GM18526 (cell line): ENCODE measurements around the gene ZIC4.

Experiments
- POLR2A ChIP-seq: IDR thresholded peaks from 3 replicates; pipeline ENCODE4 v1.6.1; 2011; ENCODE audit not compliant: insufficient read length; ENCODE audit errors: extremely low read depth

The ZIC4 gene

DNA sequence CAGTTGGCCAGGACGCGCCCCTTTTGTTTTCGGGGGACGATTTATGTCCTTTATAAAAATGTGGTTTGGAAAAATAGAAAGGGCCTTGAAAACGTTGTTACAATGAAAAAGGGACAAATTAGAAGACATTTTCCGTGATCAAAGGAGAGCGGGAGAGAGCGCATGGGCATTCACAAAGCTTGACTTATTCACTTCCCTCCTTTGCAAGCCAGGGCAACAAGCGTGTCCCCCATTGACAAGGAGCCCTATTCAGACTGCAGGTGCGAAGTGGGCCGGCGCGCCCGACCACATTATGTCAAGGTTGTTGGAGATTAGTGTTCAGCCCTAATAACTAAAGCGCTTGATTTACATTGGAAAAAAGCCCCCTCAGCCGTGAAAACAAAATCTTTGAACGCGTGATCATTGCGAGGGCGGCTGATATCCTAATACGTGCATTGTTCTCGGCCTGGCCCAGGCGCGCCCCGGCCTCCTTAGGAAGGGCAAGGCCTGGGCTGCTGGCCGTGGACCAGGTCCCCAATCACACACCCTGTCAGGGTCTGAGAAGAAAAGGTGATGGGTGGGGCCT lies 25.9 kb downstream of the ZIC4 start:
- no peak for TF ChIP-seq POLR2A

DNA sequence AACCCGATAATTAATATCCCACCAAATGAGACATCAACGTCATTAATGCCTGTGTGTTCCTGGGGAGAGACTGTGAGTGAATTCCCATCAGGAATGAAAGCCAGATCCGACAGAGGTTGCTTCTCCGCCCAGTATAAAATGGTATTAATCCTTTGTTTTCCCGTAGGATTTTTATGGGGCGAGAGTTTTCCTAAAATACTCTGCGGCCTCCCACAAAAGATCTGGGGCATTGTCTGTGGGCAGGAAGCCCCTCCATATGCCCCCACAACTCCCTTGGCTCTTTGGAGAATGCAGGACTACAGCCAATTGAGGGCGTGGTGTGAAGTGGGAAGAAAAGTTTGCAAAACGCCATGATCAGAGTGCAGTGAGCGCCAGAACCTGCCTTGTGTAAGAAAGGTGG lies 26.7 kb downstream of the ZIC4 start:
- TF ChIP-seq POLR2A: no peak

DNA sequence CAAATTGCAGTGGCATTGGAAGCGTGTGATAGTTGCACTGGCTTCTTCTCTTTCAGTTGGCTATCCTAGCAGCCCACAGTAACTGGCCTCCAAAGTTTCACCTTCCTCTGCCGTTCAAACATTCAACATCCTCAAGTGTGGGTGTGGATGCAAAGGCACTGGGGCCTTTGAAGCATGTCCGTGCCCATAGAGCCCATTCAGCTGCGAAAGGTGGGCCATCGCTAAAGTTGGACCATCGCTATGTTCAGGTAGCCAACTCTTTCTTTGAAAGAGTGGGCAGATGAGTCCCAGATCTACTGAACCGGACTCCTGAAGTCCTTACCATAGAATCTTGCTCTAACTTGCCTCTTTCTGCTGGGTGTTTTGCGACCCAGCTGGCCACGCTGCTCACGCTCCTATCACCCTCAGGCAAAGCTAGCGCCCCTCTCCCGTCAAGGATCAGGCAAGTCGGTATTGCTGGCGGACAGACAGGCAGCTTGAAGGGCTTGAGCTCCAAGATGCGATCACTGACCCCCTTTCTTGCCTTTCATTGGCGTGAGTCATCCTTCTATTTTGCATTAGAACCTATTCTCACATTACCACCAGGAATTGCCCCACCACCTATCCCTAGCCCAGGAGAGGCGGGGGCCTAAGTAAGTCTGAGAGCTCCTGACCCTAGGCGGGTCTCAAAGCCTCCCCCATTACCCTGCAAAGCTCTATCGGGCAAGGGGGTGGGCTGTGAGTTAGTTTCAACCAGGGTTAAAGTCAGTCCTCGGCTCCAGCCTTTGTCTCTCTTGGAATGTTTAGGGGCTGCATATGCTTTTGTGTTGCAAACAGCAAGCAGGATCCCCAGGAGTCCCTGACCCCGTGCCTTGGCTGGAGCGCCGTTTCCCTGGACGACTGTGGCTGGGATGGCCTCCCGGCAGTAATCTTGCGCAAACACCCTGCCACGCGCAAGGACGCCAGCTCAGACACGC lies 28.7 kb downstream of the ZIC4 start:
- no peak for TF ChIP-seq POLR2A

- no peak for TF ChIP-seq POLR2A
Measured at GRCh38 chr3:147373301-147373700, 33.0 kb downstream of the ZIC4 start.

GRCh38 chr3:147372525-147373027 lies 33.8 kb downstream of the ZIC4 start:
- TF ChIP-seq POLR2A: no peak

DNA sequence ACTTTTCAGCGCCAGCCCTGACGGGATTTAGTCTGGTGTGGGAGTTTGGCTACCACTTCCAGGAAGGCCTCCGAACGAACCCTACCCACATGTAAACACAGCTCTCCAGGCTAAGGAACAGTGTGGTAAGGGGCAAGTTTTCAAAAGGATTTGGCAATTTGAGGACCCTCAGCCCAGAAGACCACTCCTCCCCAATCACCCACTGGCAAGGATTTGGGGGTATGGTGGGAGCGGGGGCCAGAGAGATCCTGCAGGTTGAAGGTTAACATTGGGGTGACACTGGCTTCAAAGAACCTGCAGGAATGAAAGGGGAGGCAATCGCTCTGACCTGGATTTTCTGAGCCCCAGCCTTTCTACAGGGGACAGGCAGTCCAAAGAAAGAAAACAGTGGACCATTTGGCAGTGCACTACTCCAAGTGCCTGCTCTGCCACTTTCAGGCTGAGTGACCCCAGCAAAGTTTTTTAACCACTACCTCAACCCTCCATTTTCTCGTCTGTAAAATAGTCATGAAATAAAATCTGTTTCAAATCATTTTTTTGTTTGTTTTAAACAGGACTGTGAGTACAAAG lies 34.5 kb downstream of the ZIC4 start:
- TF ChIP-seq POLR2A: no peak

- TF ChIP-seq POLR2A: no peak
Measured at GRCh38 chr3:147371140-147371539, 35.2 kb downstream of the ZIC4 start.

DNA sequence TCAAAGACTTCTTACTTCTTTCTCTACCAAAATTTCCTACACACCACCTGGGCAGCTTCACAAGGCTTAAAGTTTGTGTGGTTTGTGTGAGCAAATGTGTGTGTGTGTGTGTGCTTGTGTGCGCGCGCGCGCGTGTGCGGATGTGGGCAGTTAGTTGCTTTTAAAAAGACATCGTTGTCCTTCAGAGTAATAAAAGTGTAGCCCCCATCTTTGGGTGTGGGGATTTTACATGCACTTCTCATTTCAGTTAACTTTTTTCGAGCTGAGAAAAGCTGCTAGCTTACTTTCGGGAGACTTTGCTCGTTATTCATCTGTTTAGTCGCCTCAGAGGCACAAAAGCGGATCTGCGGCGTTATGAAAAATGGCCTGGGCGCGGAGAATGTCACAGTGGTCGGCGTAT lies 36.0 kb downstream of the ZIC4 start:
- no peak for TF ChIP-seq POLR2A

DNA sequence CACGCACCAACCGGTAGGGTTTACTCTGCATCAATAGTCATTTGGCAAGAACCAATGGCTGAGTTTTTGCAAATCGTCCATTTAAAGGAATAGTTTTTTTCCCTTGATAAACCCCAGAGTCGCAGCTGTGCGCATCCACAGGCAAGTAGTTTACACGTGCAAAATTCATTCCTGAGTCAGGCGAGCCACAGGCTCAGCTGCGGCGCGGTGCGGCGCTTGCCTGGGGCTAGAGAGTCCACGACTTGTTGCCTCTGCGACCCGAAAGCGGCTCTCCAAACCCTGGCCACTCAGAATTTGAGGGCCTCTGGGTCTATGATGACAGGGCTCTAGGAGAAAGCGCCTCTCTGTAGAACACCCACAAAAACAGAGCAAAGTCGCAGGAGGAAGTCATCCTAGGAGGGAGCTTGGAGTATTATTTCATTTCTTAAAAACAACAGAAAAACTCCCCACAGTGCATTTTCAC lies 36.7 kb downstream of the ZIC4 start:
- no peak for TF ChIP-seq POLR2A

DNA sequence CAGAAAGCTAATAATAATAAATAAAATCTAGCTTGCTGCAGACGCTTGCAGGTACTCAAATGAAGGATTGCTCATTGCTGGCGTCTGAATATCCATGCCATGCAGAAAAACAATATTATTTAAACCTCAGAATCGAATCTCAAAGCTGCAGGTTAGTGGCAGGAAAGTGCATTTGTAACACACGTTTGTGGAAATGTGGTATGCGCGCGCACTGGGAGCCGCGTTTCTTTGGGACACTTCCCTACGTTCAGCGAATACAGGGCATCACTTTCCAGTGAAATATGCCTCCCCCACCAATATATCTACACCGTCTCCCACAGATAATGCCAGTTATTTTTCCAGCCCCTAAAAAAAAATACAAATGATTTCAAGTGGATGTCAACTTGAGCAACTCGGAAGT lies 37.1 kb downstream of the ZIC4 start:
- no peak for TF ChIP-seq POLR2A

- no peak for TF ChIP-seq POLR2A
Measured at GRCh38 chr3:147368561-147369221, 37.7 kb downstream of the ZIC4 start.

GRCh38 chr3:147368151-147368550 lies 38.2 kb downstream of the ZIC4 start:
- TF ChIP-seq POLR2A: no peak

- TF ChIP-seq POLR2A: no peak
Measured at GRCh38 chr3:147367676-147368075, 38.7 kb downstream of the ZIC4 start.

DNA sequence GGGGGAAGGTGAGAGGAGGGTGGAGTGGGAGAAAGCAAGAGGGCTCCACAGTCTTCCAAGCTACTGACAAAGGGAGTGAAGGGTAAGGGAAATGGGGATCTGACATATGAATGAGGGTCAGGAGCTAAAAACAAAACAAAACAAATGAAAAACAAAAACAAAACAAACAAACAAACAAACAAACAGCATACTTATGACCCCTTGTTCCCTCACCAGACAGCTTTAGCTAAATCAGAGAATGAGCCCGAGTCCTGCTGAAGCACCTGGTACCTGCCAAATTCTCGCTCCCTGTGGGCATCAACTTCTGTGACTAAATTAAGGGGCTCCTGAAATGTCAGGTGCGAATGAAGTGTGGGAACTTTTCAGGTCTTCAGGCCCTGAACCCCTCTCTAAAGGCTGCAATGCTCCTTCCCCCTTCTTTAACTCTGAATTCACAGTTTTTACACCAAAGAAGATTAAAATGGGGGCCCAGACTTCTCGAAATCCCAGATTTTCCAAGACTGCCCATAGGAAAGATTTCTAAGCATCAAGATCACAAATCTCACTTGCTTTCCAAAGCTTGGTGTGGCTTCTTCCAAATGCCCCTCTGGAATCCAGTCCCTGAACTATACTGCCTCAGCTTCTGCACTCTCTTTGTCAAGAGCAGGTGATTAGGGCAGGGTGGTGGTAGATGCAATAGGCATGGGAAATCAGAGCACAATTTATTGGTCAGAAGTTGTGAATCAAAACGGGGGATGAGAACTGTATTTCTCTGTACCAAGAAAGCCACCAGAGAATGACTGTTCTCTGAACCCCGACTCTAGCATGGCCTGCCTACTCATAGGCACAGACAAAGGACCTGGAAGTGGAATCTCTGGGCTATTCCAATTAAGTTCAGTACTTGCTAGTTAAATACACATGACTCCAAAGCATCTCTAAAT lies 40.9 kb downstream of the ZIC4 start:
- no peak for TF ChIP-seq POLR2A
